Glomerular visceral epithelial cell (primary cell): ENCODE results near the gene CFH.
"Not testable (repeated sequence)": the region's sequence is repeated elsewhere in the genome, so short reads cannot be mapped to it uniquely, and the experiment has no call there.

ENCODE experiments used
- DNase-seq: peaks from one replicate; pipeline ENCODE4 v3.0.0-alpha.2; 2016; ENCODE audit errors: extremely low spot score

CFH gene

DNA sequence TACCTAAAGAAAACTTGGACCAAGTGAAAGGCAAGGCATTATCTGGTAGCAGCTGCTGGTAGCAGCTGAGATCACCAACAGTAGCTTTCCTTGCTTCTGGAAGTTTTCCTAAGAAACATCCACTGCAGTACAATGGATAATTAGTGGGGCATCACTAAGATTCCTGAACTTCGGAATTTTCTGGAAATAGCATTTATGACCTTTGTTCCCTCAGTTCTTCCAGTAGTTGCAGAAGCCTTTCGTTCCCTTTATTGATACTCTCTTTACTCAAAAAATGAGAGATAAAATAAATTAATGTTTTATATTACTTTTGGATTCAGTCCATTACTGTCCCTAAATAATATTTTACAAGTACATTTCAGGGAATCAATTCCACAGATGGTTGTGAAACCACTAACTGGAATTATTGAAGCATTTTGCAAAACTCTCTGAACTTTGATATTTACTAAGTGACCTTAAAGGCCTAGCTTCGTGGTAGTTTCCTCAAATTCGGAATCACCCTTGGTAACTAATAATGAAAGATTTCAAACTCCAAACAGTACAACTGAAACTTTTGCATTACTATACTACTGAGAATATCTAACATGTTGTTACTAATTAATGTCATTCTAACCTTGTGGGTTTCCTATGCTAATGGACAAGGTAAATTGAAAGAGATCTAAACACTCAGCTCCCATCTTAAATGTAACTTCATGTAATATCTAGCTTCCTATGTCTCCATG, 113.3 kb downstream of the CFH start:
- DNase-seq: not testable (repeated sequence)

DNA sequence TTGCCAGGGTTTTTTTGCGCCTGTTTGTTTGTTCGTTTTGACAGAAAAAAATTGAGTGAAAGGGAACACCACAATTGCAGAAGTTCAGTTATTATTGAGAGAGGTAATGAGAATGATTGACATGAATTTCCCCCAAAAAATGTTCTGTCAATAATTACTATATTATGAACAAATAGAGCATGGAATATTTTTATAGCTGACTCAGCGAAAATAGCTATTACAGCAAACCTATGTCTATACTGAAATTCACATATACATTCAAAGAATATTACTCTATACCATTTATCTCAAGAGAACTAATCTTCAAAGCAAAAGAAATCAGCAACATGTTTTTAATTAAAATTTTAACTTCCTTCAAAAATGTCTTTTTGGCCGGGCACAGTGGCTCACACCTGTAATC, 118.0 kb downstream of the CFH start:
- DNase-seq: not testable (repeated sequence)

DNA sequence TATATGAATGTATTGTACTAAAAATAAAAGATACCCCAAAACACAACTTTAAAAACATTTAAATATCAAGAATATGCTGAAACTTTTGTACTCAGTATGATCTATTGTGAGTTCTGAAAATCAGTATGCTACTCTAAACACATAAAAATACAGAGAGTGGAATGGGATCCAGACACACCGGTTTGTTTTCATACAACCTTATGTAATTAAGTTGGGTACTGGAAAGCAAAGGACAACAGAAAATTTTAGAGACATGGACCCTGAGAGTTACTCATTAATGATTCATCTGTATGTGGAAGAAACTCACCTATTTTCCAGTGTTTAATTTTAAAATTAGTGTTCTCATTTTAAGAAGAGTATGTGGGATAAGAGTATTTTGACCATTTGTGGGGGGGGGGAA, 121.9 kb downstream of the CFH start:
- no peak for DNase-seq

DNA sequence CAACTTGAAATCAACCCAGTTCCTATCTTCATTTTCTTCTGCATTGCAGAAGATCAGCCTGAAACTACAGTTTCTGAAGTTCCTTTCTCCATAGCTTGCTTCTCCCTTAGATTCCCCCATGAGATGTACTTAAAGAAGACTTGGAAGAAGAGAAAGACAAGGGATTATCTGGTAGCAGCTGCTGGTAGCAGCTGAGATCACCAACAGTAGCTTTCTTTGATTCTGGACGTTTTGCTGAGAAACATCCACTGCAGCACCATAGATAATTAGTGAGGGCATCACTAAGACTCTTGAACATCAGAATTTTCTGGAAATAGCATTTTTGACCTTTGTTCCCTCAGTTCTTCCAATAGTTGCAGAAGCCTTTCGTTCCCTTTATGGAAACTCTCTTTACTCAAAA, 122.3 kb downstream of the CFH start:
- no peak for DNase-seq

DNA sequence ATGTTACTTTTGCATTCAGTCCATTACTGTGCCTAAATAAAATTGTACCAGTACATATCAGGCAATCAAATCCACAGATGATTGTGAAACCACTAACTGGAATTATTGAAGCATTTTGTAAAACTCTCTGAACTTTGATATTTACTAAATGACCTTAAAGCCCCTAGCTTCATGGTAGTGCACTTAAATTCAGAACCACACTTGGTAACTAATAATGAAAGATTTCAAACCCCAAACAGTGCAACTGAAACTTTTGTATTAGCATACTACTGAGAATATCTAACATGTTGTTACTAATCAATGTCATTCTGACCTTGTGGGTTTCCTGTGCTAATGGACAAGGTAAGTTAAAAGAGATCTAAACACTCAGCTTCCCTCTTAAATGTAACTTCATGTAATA, 122.8 kb downstream of the CFH start, which contains the start of gene CFHR3:
TSS of gene CFHR3 (plus strand) at position 238 of the 400 bp plus-strand sequence. CDS start at position 285, 47 bp downstream.
- no peak for DNase-seq

DNA sequence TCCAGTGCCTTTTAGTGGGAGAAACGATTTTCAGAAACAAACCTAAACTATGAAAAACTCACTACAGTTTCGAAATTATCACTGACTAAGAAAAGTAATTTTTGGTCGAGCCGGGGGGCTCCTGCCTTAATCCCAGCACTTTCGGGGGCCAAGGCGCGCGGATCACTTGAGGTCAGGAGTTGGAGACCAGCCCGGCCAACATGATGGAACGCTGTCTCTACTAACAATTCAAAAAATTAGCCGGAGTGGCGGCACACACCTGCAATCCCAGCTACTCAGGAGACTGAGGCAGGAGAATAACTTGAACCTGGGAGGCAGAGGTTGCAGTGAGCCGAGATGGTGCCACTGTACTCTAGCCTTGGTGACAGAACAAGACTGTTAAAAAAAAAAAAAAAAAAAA, 125.8 kb downstream of the CFH start:
- no peak for DNase-seq

DNA sequence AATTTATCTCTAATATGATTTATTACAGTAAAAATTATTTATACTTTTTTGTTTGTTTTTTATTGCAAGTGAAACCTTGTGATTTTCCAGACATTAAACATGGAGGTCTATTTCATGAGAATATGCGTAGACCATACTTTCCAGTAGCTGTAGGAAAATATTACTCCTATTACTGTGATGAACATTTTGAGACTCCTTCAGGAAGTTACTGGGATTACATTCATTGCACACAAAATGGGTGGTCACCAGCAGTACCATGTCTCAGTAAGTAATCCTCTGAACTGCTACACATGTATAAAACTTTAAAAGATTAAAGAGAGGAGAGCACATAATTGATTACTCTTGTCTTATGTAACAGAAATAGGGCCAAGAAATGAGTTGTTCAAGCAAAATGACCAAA, 127.2 kb downstream of the CFH start:
- no peak for DNase-seq

DNA sequence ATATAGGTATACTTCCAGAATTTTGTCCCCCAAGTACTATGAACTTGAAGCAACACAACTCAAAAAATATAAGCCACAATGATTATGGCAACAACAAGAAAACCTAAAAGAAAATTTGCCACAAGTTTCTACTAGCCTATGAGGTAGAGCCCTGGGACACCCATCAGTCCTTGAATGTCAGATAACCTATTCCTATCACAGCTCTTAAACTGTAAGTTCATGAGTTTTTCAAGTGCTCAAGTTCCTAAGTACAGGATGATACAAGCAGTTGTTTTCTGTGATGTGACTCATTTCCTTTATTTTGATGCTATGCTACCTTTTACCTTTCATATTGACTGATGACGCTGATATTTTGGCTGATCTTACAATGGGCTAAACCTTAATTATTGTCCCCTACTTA, 139.4 kb downstream of the CFH start:
- not testable (repeated sequence) for DNase-seq

DNA sequence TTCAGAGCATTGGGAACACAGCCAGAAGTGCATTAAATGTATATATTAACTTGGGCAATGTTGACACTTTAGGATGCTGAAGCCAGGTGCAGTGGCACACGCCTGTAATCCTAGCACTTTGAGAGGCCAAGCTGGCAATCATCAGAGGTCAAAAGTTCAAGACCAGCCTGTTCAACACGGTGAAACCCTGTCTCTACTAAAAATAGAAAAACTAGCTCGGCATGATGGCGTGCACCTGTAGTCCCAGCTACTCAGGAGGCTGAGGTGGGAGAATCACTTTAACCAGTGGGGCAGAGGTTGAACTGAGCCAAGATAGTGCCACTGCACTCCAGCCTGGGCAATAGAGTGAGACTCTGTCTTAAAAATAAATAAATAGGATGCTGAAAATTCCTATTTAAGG, 142.3 kb downstream of the CFH start:
- DNase-seq: not testable (repeated sequence)
